HUDEP-2 (cell line): ENCODE results near the gene TRPC4AP.
"Not testable (repeated sequence)": the region's sequence is repeated elsewhere in the genome, so short reads cannot be mapped to it uniquely, and the experiment has no call there.

ENCODE experiments used
- DNase-seq, 76 experiments: peaks; one replicate each; lab custom pipeline; 2025; ENCODE audit not compliant: unreplicated experiment in 76 of 76; lab: John Stamatoyannopoulos, UW

The TRPC4AP gene

GRCh38 chr20:35104685-35105295 lies 12.2 kb upstream of the TRPC4AP start:
- no peak for DNase-seq

- no peak for DNase-seq
Measured at GRCh38 chr20:35101620-35102019, 9.0 kb upstream of the TRPC4AP start.

GRCh38 chr20:35093267-35093884 lies 769 bp upstream of the TRPC4AP start:
- no peak for DNase-seq

- peak in 17 of 76 experiments; percentile 2 to 46 (median 8) for DNase-seq
Measured at GRCh38 chr20:35091816-35092523, 637 bp downstream of the TRPC4AP start.

GRCh38 chr20:35088231-35089145 lies 4.1 kb downstream of the TRPC4AP start:
- no peak for DNase-seq

GRCh38 chr20:35087791-35088190 lies 4.8 kb downstream of the TRPC4AP start:
- DNase-seq = no peak

GRCh38 chr20:35087355-35087754 lies 5.3 kb downstream of the TRPC4AP start:
- DNase-seq = no peak

- DNase-seq = peak in 5 of 76 experiments; percentile 6 to 16 (median 10)
Measured at GRCh38 chr20:35085477-35086225, 7.0 kb downstream of the TRPC4AP start.

- DNase-seq = no peak
Measured at GRCh38 chr20:35084998-35085397, 7.6 kb downstream of the TRPC4AP start.

GRCh38 chr20:35080348-35080642 lies 12.3 kb downstream of the TRPC4AP start:
- not testable (repeated sequence) for DNase-seq

GRCh38 chr20:35079472-35080347 lies 12.9 kb downstream of the TRPC4AP start:
- DNase-seq = no peak

GRCh38 chr20:35077872-35078271 lies 14.7 kb downstream of the TRPC4AP start:
- DNase-seq = no peak

GRCh38 chr20:35077341-35077740 lies 15.3 kb downstream of the TRPC4AP start:
- DNase-seq = no peak

GRCh38 chr20:35071436-35072153 lies 21.0 kb downstream of the TRPC4AP start:
- not testable (repeated sequence) for DNase-seq

GRCh38 chr20:35066194-35066593 lies 26.4 kb downstream of the TRPC4AP start:
- no peak for DNase-seq

GRCh38 chr20:35065181-35065580 lies 27.4 kb downstream of the TRPC4AP start:
- DNase-seq = no peak

GRCh38 chr20:35063168-35063567 lies 29.4 kb downstream of the TRPC4AP start:
- DNase-seq = no peak

GRCh38 chr20:35062478-35062877 lies 30.1 kb downstream of the TRPC4AP start:
- DNase-seq = no peak

GRCh38 chr20:35060168-35060567 lies 32.4 kb downstream of the TRPC4AP start:
- no peak for DNase-seq
